BLaER1 treated with 17β-estradiol and CSF1 and Interleukin-3, amounts not matched to agents 10 nM and 100 nM (cell line): ENCODE data around the gene SPATS2.
A peak's percentile ranks its signal among the peaks of the same experiment; 100 is the strongest.

ENCODE experiments used
- H3K27ac ChIP-seq, 11 experiments: shearing (Covaris generic); formaldehyde crosslinking; 2 replicates each; pipeline ENCODE4 v1.8.1; 2022
- H3K27me3 ChIP-seq, 11 experiments: shearing (Covaris generic); formaldehyde crosslinking; 2 replicates each; pipeline ENCODE4 v1.8.1; 2022
- H3K36me3 ChIP-seq, 11 experiments: shearing (Covaris generic); formaldehyde crosslinking; 2 replicates each; pipeline ENCODE4 v1.8.1; 2022
- H3K4me1 ChIP-seq, 10 experiments: shearing (Covaris generic); formaldehyde crosslinking; 2 replicates each; pipeline ENCODE4 v1.8.1; 2022
- H3K4me2 ChIP-seq, 11 experiments: shearing (Covaris generic); formaldehyde crosslinking; 2 replicates each; pipeline ENCODE4 v1.8.1; 2022
- H3K4me3 ChIP-seq, 10 experiments: shearing (Covaris generic); formaldehyde crosslinking; 2 replicates each; pipeline ENCODE4 v1.8.1; 2022
- H3K9ac ChIP-seq, 11 experiments: shearing (Covaris generic); formaldehyde crosslinking; 2 replicates each; pipeline ENCODE4 v1.8.1; 2022
- H3K9me3 ChIP-seq, 11 experiments: shearing (Covaris generic); formaldehyde crosslinking; replicated peaks in 1 of 11; 2 replicates each; pipeline ENCODE4 v1.8.1; 2022
- H4K20me1 ChIP-seq, 11 experiments: shearing (Covaris generic); formaldehyde crosslinking; 2 replicates each; pipeline ENCODE4 v1.8.1; 2022
- Cebpa-rat ChIP-seq, 11 experiments: shearing (Covaris generic); IDR thresholded peaks; 2 replicates each; pipeline ENCODE4 v1.8.1; 2022

SPATS2 gene

GRCh38 chr12:49340095-49340870, 27.0 kb upstream of the SPATS2 start:
- no peaks in the 10 kb centered on the region for H3K9me3 ChIP-seq

DNA sequence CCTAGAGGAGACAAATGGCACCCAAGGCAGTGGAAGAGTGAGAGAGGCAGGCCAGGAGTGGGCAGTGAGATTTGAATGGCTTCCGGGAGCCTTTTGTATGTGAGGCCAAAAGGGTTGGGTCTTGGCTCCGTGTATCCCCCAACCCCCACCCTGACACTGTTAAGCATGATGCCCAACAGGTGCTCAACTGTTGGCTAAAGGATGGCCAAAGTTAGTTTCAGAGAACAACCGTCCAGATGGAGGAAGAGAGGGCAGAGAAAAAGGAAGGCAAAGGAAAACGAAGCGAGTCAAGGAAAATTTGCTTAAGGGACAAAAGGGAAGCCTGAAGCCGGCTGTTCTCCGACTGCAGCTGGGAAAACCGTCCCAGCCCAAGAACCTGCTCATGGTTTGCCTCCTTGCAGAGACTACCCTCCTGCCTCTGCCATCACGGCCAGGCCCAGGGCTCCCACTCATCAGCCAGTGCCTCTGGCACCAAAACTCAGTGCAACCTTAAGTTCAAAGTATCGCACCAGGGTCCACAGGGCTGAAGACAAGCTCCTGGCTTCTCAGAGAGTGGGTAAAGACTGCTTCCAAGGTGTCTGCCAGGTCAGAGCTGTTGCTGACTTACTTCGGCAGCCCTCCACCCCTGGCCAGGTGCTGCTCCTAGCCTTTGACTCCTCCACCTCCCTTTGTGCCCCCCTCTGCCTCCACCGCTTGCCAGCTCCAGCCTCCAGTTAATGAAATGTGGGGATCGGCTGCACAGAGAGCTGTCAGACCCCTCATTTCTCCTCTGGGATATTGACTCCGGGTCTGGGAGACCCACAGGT, 26.1 kb upstream of the SPATS2 start:
- Histone ChIP-seq H3K36me3 (no peaks in the 10 kb centered on the region), H3K4me1 (peaks cover 32 to 53% (median 48%) of the 10 kb centered on the region in 10 experiments), H3K27ac (no peak overlapping the region), H3K4me2 (no peak overlapping the region), H4K20me1 (peaks cover 0 to 90% (median 54%) of the 10 kb centered on the region in 11 experiments; a peak in 19 of 22 replicates), H3K4me3 (no peak overlapping the region), H3K27me3 (peaks cover 99 to 100% (median 100%) of the 10 kb centered on the region in 11 experiments), H3K9me3 (no peaks in the 10 kb centered on the region), H3K9ac (no peak overlapping the region)
- no peak for TF ChIP-seq Cebpa-rat (IDR thresholded peaks at IDR 0.05)

More at GRCh38 chr12:49340095-49340870, 27.0 kb upstream of the SPATS2 start:
- H3K27ac ChIP-seq, result no peak overlapping the region
- H3K4me2 ChIP-seq, result no peak overlapping the region
- H3K4me3 ChIP-seq, result no peak overlapping the region
- no peak for TF ChIP-seq Cebpa-rat (IDR thresholded peaks at IDR 0.05)
- peaks cover 100% of the 10 kb centered on the region in 11 experiments for H3K27me3 ChIP-seq
- H3K4me1 ChIP-seq, result peaks cover 25 to 45% (median 40%) of the 10 kb centered on the region in 10 experiments
- no peaks in the 10 kb centered on the region for H3K36me3 ChIP-seq
- peaks cover 0 to 87% (median 55%) of the 10 kb centered on the region in 11 experiments; a peak in 19 of 22 replicates for H4K20me1 ChIP-seq
- no peak overlapping the region for H3K9ac ChIP-seq

DNA sequence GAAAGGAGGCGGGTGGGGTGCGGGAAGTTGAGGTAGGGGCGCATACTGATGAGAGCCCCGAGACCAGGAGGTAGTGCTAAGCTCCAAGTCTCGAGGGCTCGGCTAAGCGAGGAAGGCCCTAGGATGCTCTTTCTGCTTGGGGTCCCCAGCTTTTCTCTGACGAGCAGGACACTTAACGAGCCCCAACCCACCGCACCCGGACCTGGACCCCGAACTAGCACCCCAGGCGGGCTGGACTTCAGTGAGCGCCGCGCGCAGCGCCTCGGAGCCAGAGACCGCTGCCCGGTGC, 25.5 kb upstream of the SPATS2 start:
- no peak overlapping the region for H3K9ac ChIP-seq
- peaks cover 0 to 90% (median 53%) of the 10 kb centered on the region in 11 experiments; a peak in 19 of 22 replicates for H4K20me1 ChIP-seq
- TF ChIP-seq Cebpa-rat (IDR thresholded peaks at IDR 0.05), result no peak
- H3K4me2 ChIP-seq, result peak overlapping the region in 9 of 11 experiments; percentile 54 to 93 (median 83); a peak in 14 of 22 replicates
- peaks cover 99 to 100% (median 100%) of the 10 kb centered on the region in 11 experiments for H3K27me3 ChIP-seq
- H3K4me1 ChIP-seq, result peaks cover 32 to 55% (median 49%) of the 10 kb centered on the region in 10 experiments
- no peak overlapping the region for H3K27ac ChIP-seq
- H3K36me3 ChIP-seq, result no peaks in the 10 kb centered on the region
- no peaks in the 10 kb centered on the region for H3K9me3 ChIP-seq
- peak overlapping the region in 8 of 10 experiments; percentile 24 to 66 (median 52); a peak in 10 of 20 replicates for H3K4me3 ChIP-seq

- TF ChIP-seq Cebpa-rat (IDR thresholded peaks at IDR 0.05), result no peak
- peak overlapping the region; percentile 24 to 66 (median 50); a peak in 18 of 20 replicates for H3K4me3 ChIP-seq
- H3K27me3 ChIP-seq, result peaks cover 99 to 100% (median 100%) of the 10 kb centered on the region in 11 experiments
- peaks cover 0 to 93% (median 56%) of the 10 kb centered on the region in 11 experiments; a peak in 19 of 22 replicates for H4K20me1 ChIP-seq
- no peak overlapping the region for H3K27ac ChIP-seq
- no peaks in the 10 kb centered on the region for H3K36me3 ChIP-seq
- peak overlapping the region in 3 of 11 experiments; percentile 15 to 26 (median 15); a peak in 2 of 22 replicates for H3K9ac ChIP-seq
- no peaks in the 10 kb centered on the region for H3K9me3 ChIP-seq
- H3K4me2 ChIP-seq, result peak overlapping the region; percentile 54 to 93 (median 82)
- peaks cover 35 to 58% (median 51%) of the 10 kb centered on the region in 10 experiments for H3K4me1 ChIP-seq
These were observed 25.0 kb upstream of the SPATS2 start for GRCh38 chr12:49342066-49342913.

- H3K9me3 ChIP-seq, result no peaks in the 10 kb centered on the region
- H3K4me2 ChIP-seq, result peak overlapping the region; percentile 54 to 93 (median 82)
- H3K27me3 ChIP-seq, result peaks cover 99 to 100% (median 100%) of the 10 kb centered on the region in 11 experiments
- no peak for TF ChIP-seq Cebpa-rat (IDR thresholded peaks at IDR 0.05)
- peaks cover 43 to 62% (median 56%) of the 10 kb centered on the region in 10 experiments for H3K4me1 ChIP-seq
- H4K20me1 ChIP-seq, result peaks cover 0 to 91% (median 59%) of the 10 kb centered on the region in 11 experiments; a peak in 19 of 22 replicates
- no peak overlapping the region for H3K27ac ChIP-seq
- 0 out of 22 replicates have a peak overlapping the region, but pooled peaks of 1 of the 11 experiments have one; percentile 26 for H3K9ac ChIP-seq
- peak overlapping the region in 9 of 10 experiments; percentile 26 to 66 (median 51); a peak in 16 of 20 replicates for H3K4me3 ChIP-seq
- H3K36me3 ChIP-seq, result no peaks in the 10 kb centered on the region
These were observed 24.1 kb upstream of the SPATS2 start for GRCh38 chr12:49342914-49343731.

GRCh38 chr12:49344486-49345050, 22.7 kb upstream of the SPATS2 start:
- H3K36me3 ChIP-seq, result no peaks in the 10 kb centered on the region
- peaks cover 91 to 100% (median 96%) of the 10 kb centered on the region in 11 experiments for H3K27me3 ChIP-seq
- no peak overlapping the region for H3K9ac ChIP-seq
- H3K4me3 ChIP-seq, result peak overlapping the region in 5 of 10 experiments; percentile 56 to 70 (median 58); a peak in 6 of 20 replicates
- H3K9me3 ChIP-seq, result no peaks in the 10 kb centered on the region
- no peak for TF ChIP-seq Cebpa-rat (IDR thresholded peaks at IDR 0.05)
- H4K20me1 ChIP-seq, result peaks cover 0 to 77% (median 59%) of the 10 kb centered on the region in 11 experiments; a peak in 19 of 22 replicates
- H3K4me1 ChIP-seq, result peaks cover 43 to 68% (median 61%) of the 10 kb centered on the region in 10 experiments
- no peak overlapping the region for H3K27ac ChIP-seq
- H3K4me2 ChIP-seq, result peak overlapping the region in 10 of 11 experiments; percentile 92 to 100 (median 99); a peak in 17 of 22 replicates

DNA sequence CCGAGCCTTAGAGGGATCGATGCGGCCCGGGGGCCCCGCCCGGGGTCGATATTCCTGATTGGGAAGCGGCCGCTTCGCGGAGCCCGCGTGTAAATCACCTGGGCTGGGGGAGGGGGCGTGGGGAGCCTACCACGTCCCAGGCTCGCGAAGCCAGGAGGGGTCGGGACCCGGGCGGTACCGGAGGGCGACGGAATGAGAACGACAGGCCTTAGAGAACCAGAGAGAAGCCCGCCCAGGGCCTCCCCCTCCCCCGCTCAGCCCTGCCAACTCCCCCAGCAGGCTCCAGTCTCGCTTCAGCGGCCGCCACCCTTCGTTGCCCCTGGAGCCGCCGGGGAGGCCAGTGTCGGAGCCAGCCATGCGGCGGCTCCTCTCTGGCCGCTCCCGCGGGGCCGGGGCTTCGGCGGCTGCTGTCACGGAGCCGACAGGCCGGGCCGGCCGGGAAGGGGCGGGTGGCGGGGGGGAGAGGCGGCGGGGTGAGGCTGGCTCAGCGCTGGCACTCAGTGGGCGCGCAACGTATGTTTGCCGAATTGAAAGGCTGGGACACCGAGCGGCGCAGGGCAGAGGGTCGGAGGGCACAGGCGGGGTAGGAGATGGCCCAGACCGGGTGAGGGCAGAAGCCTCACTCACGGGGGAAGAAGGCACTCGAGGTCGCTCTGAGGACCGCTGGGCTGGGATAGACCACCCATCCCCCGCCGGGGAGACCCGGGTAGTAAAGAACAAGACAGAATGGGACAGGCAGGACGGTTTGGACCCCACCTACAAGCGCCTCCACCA, 22.0 kb upstream of the SPATS2 start:
- Histone ChIP-seq H3K9ac (peak overlapping the region; percentile 27 to 69 (median 53); a peak in 18 of 22 replicates), H4K20me1 (peaks cover 0 to 72% (median 59%) of the 10 kb centered on the region in 11 experiments; a peak in 19 of 22 replicates), H3K36me3 (no peaks in the 10 kb centered on the region), H3K4me3 (peak overlapping the region; percentile 48 to 70 (median 58)), H3K4me2 (peak overlapping the region; percentile 92 to 100 (median 99)), H3K9me3 (no peaks in the 10 kb centered on the region), H3K27ac (no peak overlapping the region), H3K27me3 (peaks cover 84 to 95% (median 90%) of the 10 kb centered on the region in 11 experiments), H3K4me1 (peaks cover 43 to 68% (median 61%) of the 10 kb centered on the region in 10 experiments)
- no peak for TF ChIP-seq Cebpa-rat (IDR thresholded peaks at IDR 0.05)
